GM12873 (cell line): Measurements from ENCODE around the gene DNAJB6.

Experiments used
- CTCF ChIP-seq: IDR thresholded peaks from 2 replicates; pipeline ENCODE4 v1.5.1; 2012; ENCODE audit warnings: low read depth, mild to moderate bottlenecking, moderate library complexity, low read length, control low read depth; ENCODE audit not compliant: insufficient read depth; ENCODE audit errors: missing control alignments

The DNAJB6 gene

GRCh38 chr7:157360483-157361025 is 23.8 kb downstream of the DNAJB6 start:
- no peak for TF ChIP-seq CTCF

- TF ChIP-seq CTCF, result no peak
Measured at GRCh38 chr7:157361537-157361936, 24.7 kb downstream of the DNAJB6 start.

- TF ChIP-seq CTCF, result no peak
Measured at GRCh38 chr7:157362729-157363128, 25.9 kb downstream of the DNAJB6 start.

GRCh38 chr7:157366722-157367121 is 29.9 kb downstream of the DNAJB6 start:
- no peak for TF ChIP-seq CTCF

- TF ChIP-seq CTCF, result no peak
Measured at GRCh38 chr7:157368955-157369354, 32.2 kb downstream of the DNAJB6 start.

GRCh38 chr7:157370742-157371141 is 33.9 kb downstream of the DNAJB6 start:
- no peak for TF ChIP-seq CTCF

- no peak for TF ChIP-seq CTCF
Measured at GRCh38 chr7:157371296-157371695, 34.5 kb downstream of the DNAJB6 start.
